Tracheal epithelial cell (primary cell): Measurements from ENCODE around the gene MAD2L1. TPM values are rescaled to one million over a fixed set of nuclear protein-coding genes. Genes with fewer than 3 reads are reported as not detected.

ENCODE experiments used
- total RNA-seq: library from RNA; depleted of rRNA; stranded (reverse); fragments of >200 nt; gene quantifications from 2 replicates; pipeline ENCODE4 v1.2.1, GENCODE V29; 2014

The MAD2L1 gene
- 2.3 and 4.1 TPM in 2 replicates for total RNA-seq

DNA sequence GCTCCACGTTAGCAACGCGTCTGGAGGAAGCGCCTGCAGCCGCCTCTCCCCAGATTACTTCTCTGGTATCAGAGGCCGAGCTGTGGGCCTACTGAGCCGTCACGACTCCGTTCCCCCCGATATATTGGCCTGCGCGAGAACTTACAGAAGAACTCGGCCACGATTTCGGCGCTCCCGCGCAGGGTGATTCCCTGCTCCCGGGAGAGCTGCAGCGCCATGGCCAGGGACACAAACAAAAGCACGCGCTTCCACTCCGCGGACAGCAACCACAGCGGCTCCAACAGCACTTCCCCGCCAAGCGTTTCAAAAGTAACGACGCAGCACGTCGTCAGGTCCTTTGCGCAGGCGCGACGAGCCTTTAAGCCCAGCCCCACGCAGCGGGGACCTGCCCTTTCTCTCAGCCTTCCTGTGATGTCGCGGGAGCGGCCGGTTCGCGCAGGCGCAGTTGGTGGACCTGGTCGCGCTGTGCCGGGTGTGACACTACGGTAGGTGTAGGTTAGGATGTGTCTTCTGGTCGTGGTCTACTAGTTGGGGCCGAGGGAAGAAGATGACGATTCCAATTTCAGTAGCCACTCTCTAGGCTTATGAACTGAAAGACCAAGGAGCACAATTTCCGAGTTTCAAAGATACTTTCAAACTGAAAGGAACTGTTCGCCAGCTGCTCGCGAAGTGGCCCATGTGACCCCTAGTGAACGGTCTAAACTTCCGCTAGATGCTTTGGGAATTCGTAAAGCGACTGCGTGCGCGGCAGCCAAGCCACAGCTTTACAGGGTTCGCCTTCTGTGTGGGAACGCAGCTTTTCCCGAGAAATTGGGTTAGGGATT lies at the start of gene MAD2L1:
MAD2L1 (minus strand) TSS at position 332 of the 824 bp plus-strand sequence; CDS start at position 218, 114 bp downstream.

